ENCODE measurements around the gene CER1. TPM values are rescaled to one million over a fixed set of nuclear protein-coding genes. Genes with fewer than 3 reads are reported as not detected.

The CER1 gene
- total and polyA plus RNA-seq, 2 of the 8 experiments (the other 6 are each of a cell fraction or from before 2014, with no cell fraction given): 0.26 to 3.4 TPM

DNA sequence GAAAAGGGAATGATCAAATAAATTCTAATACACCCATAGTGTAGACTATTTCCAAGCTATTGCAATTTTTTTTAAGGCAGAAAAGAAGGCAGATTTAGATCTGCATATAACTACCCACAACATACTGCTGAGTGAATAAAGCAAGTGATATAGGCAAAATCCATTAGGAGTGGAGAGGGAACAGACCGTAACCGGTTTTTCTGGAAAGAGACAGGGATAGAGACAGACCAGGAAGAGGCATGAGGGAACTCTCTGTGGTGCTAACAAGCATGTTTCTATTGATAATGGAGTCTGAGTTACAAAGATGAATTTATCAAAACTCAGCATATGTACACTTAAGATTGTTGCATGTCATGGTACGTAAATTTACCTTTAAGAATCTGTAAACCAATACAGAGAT lies 43.8 kb downstream of the CER1 start (continued):
- TF ChIP-seq, protein P1, sequence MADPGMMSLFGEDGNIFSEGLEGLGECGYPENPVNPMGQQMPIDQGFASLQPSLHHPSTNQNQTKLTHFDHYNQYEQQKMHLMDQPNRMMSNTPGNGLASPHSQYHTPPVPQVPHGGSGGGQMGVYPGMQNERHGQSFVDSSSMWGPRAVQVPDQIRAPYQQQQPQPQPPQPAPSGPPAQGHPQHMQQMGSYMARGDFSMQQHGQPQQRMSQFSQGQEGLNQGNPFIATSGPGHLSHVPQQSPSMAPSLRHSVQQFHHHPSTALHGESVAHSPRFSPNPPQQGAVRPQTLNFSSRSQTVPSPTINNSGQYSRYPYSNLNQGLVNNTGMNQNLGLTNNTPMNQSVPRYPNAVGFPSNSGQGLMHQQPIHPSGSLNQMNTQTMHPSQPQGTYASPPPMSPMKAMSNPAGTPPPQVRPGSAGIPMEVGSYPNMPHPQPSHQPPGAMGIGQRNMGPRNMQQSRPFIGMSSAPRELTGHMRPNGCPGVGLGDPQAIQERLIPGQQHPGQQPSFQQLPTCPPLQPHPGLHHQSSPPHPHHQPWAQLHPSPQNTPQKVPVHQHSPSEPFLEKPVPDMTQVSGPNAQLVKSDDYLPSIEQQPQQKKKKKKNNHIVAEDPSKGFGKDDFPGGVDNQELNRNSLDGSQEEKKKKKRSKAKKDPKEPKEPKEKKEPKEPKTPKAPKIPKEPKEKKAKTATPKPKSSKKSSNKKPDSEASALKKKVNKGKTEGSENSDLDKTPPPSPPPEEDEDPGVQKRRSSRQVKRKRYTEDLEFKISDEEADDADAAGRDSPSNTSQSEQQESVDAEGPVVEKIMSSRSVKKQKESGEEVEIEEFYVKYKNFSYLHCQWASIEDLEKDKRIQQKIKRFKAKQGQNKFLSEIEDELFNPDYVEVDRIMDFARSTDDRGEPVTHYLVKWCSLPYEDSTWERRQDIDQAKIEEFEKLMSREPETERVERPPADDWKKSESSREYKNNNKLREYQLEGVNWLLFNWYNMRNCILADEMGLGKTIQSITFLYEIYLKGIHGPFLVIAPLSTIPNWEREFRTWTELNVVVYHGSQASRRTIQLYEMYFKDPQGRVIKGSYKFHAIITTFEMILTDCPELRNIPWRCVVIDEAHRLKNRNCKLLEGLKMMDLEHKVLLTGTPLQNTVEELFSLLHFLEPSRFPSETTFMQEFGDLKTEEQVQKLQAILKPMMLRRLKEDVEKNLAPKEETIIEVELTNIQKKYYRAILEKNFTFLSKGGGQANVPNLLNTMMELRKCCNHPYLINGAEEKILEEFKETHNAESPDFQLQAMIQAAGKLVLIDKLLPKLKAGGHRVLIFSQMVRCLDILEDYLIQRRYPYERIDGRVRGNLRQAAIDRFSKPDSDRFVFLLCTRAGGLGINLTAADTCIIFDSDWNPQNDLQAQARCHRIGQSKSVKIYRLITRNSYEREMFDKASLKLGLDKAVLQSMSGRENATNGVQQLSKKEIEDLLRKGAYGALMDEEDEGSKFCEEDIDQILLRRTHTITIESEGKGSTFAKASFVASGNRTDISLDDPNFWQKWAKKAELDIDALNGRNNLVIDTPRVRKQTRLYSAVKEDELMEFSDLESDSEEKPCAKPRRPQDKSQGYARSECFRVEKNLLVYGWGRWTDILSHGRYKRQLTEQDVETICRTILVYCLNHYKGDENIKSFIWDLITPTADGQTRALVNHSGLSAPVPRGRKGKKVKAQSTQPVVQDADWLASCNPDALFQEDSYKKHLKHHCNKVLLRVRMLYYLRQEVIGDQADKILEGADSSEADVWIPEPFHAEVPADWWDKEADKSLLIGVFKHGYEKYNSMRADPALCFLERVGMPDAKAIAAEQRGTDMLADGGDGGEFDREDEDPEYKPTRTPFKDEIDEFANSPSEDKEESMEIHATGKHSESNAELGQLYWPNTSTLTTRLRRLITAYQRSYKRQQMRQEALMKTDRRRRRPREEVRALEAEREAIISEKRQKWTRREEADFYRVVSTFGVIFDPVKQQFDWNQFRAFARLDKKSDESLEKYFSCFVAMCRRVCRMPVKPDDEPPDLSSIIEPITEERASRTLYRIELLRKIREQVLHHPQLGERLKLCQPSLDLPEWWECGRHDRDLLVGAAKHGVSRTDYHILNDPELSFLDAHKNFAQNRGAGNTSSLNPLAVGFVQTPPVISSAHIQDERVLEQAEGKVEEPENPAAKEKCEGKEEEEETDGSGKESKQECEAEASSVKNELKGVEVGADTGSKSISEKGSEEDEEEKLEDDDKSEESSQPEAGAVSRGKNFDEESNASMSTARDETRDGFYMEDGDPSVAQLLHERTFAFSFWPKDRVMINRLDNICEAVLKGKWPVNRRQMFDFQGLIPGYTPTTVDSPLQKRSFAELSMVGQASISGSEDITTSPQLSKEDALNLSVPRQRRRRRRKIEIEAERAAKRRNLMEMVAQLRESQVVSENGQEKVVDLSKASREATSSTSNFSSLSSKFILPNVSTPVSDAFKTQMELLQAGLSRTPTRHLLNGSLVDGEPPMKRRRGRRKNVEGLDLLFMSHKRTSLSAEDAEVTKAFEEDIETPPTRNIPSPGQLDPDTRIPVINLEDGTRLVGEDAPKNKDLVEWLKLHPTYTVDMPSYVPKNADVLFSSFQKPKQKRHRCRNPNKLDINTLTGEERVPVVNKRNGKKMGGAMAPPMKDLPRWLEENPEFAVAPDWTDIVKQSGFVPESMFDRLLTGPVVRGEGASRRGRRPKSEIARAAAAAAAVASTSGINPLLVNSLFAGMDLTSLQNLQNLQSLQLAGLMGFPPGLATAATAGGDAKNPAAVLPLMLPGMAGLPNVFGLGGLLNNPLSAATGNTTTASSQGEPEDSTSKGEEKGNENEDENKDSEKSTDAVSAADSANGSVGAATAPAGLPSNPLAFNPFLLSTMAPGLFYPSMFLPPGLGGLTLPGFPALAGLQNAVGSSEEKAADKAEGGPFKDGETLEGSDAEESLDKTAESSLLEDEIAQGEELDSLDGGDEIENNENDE (IDR thresholded peaks at IDR 0.05; ENCODE audit: insufficient replicate concordance, low read length): no peak
- no peak for TF ChIP-seq POLR2AphosphoS5 (IDR thresholded peaks at IDR 0.05; ENCODE audit: low read depth, low read length)
- TF ChIP-seq POU5F1 (IDR thresholded peaks at IDR 0.05; ENCODE audit: low read depth, low read length): no peak
- no peak for TF ChIP-seq JUND (IDR thresholded peaks at IDR 0.05; ENCODE audit: low read length)
- TF ChIP-seq TEAD4 (IDR thresholded peaks at IDR 0.05; ENCODE audit: low read depth, low read length): no peak
- TF ChIP-seq KDM5A (IDR thresholded peaks at IDR 0.05; ENCODE audit: low read length): no peak
- no peak for TF ChIP-seq POLR2A (IDR thresholded peaks at IDR 0.05; ENCODE audit: control extremely low read depth in 1 of 2, low read depth in 2 of 2, low read length in 2 of 2)
- no peak for TF ChIP-seq YY1 (IDR thresholded peaks at IDR 0.05; ENCODE audit: low read depth, low read length)
- TF ChIP-seq, protein P2, sequence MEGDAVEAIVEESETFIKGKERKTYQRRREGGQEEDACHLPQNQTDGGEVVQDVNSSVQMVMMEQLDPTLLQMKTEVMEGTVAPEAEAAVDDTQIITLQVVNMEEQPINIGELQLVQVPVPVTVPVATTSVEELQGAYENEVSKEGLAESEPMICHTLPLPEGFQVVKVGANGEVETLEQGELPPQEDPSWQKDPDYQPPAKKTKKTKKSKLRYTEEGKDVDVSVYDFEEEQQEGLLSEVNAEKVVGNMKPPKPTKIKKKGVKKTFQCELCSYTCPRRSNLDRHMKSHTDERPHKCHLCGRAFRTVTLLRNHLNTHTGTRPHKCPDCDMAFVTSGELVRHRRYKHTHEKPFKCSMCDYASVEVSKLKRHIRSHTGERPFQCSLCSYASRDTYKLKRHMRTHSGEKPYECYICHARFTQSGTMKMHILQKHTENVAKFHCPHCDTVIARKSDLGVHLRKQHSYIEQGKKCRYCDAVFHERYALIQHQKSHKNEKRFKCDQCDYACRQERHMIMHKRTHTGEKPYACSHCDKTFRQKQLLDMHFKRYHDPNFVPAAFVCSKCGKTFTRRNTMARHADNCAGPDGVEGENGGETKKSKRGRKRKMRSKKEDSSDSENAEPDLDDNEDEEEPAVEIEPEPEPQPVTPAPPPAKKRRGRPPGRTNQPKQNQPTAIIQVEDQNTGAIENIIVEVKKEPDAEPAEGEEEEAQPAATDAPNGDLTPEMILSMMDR (IDR thresholded peaks at IDR 0.05; ENCODE audit: control extremely low read depth in 1 of 3, insufficient read depth in 1 of 3, low read depth in 1 of 3, low read length in 3 of 3): no peak
- no peak for TF ChIP-seq RAD21 (IDR thresholded peaks at IDR 0.05 in 1 of 2, conservative IDR thresholded peaks at IDR 0.05 in 1 of 2; ENCODE audit: low read depth in 2 of 2, low read length in 2 of 2)
